ENCODE measurements around the gene XCL1.
"Not testable (repeated sequence)": the region's sequence is repeated elsewhere in the genome, so short reads cannot be mapped to it uniquely, and the experiment has no call there.

The XCL1 gene

GRCh38 chr1:168576245-168576688, at the start of gene XCL1:
XCL1 (plus strand) TSS chr1:168576605; CDS start chr1:168576638, 33 bp downstream.
- not testable (repeated sequence) for DNase-seq

GRCh38 chr1:168529518-168529917, 46.9 kb upstream of the XCL1 start:
- no peak for DNase-seq

GRCh38 chr1:168531615-168532345, 44.6 kb upstream of the XCL1 start:
- no peak for DNase-seq

GRCh38 chr1:168535536-168535935, 40.9 kb upstream of the XCL1 start:
- no peak for DNase-seq

GRCh38 chr1:168540798-168541197, 35.6 kb upstream of the XCL1 start:
- not testable (repeated sequence) for DNase-seq

GRCh38 chr1:168542978-168543377, 33.4 kb upstream of the XCL1 start:
- not testable (repeated sequence) for DNase-seq

GRCh38 chr1:168543840-168544498, 32.4 kb upstream of the XCL1 start, which contains the start of gene XCL2:
XCL2 (minus strand) TSS chr1:168543997; CDS start chr1:168543964, 33 bp downstream.
- DNase-seq: not testable (repeated sequence)

- DNase-seq: not testable (repeated sequence)
Measured at GRCh38 chr1:168545678-168546552, 30.5 kb upstream of the XCL1 start.

GRCh38 chr1:168546553-168546895, 29.9 kb upstream of the XCL1 start:
- DNase-seq: not testable (repeated sequence)

- DNase-seq: no peak
Measured at GRCh38 chr1:168550971-168551370, 25.4 kb upstream of the XCL1 start.

- no peak for DNase-seq
Measured at GRCh38 chr1:168551688-168552087, 24.7 kb upstream of the XCL1 start.

- DNase-seq: no peak
Measured at GRCh38 chr1:168552961-168553360, 23.4 kb upstream of the XCL1 start.

GRCh38 chr1:168553680-168554553, 22.5 kb upstream of the XCL1 start:
- DNase-seq: no peak

- no peak for DNase-seq
Measured at GRCh38 chr1:168554603-168555483, 21.6 kb upstream of the XCL1 start.

GRCh38 chr1:168555508-168556046, 20.8 kb upstream of the XCL1 start:
- DNase-seq: no peak

GRCh38 chr1:168556647-168557046, 19.8 kb upstream of the XCL1 start:
- DNase-seq: no peak

GRCh38 chr1:168560370-168560769, 16.0 kb upstream of the XCL1 start:
- DNase-seq: no peak

GRCh38 chr1:168561989-168562388, 14.4 kb upstream of the XCL1 start:
- DNase-seq: no peak

- DNase-seq: no peak
Measured at GRCh38 chr1:168565825-168566224, 10.6 kb upstream of the XCL1 start.

GRCh38 chr1:168567007-168567406, 9.4 kb upstream of the XCL1 start:
- no peak for DNase-seq

GRCh38 chr1:168567568-168567967, 8.8 kb upstream of the XCL1 start:
- DNase-seq: no peak
